ENCODE data around the gene ARL5C.
"Not testable (repeated sequence)": the region's sequence is repeated elsewhere in the genome, so short reads cannot be mapped to it uniquely, and the experiment has no call there.

ARL5C gene

DNA sequence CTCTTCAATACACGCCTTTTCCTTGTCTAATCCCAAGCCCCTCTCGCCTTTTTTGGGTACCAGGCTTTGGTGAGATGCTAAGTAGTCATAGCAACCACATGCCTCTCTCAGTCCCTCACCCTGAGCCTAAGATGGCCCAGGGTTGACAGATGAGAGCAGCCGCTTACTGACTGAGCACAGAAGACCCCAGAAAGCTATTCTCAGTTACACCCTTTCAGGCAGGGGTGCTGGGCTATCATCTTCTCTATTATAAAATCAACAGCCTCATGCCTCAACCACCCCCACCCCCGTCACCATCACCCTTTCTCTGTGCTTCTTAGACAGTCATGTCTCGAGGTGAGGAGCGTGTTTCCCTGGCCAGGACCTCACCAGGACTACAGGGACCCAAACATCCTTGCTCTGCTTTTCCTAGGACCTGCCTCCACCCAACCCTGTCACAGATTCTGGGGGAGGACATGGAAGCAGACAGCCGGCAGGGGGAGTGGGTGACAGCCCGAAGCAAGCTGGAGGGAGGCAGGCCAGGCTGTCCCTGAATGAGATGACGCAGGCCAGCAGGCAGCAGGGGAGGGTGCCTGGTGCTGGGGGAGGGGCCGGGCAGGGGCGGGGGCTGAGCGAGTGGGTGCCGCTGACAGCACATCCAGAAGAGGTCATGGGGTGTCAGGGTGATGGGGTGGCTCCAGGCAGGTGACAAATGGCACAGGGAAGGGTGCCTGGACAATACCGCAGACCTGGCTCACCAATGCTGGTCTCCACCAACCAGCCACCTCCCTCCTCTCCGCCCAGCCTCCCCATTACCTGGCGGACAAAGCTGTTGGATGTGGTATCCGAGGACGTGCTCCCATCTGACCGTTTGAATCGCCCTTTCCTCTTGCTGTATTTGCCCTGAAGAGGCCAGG is 28.4 kb upstream of the ARL5C start:
- peak; percentile 87 for DNase-seq (ENCODE audit: low spot score)

DNA sequence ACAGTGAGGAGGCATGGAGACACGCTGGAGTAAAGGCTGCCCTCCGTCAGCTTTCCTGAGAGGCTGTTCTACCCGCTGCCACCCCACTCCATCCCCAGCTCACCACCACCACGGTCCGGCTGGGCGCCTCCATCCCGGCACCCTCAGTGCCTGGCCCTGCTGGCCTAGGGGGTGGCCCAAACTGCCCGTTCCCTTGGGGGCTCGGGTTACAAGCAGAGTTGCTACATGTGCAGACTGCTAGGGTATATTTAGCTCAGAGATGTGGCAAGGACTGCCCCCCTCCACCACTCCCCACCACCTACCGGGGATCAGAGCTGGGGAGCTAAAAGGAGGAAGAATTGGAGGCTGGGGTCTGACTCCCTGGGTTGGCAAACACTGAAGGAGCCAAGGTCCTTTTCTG is 27.4 kb upstream of the ARL5C start:
- DNase-seq (ENCODE audit: low spot score), result no peak

DNA sequence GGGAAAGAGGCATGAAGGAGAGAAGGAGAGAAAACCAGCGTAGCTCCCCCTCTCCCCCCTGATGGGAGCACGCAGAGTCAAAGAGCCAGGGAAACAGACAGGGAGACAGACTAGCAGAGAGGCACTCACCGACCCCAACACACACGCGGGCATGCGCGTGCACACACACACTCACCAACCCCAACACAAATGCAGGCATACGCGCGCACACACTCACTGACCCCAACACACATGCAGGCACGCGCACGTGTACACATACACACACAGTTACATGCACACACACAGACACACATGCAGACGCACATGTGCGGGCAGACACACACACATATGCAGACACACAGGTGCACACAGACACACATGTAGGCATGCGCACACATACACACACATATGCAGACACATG is 26.9 kb upstream of the ARL5C start:
- DNase-seq (ENCODE audit: low spot score), result no peak

DNA sequence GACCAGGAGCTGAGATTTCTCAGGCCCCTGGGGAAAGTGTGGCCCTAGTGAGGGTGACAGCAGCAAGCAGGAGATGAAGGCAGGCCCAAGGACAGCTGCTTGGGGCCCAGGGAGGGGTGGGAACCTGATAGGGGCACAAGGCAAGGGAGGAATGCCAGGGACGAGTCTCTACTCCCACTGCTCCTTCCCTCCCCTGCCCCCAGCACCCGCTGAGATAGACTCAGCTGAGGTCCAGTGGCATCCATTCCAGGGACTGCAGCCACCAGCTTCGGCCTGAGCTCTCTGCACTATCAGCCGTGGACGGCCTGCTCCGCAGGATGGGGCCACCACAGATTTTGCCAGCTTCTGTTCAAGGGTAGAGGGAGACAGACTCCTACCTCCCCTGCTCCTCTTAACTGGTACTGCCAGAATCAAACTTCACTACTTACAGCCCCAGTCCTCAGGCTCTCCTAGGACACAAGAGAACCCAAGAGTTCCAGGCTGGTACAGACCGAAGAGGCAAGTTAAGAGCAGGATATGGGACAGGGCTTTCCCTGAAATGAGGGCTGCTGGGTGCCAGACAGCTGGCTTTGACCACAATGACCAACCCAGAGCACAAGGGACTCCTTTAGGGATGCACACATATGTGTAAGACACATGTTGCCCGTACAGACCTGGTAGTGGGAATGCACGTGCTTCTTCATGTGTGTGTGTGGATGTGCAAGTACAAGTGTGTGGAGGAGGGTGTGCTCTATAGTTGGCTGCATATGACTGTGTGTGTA is 26.0 kb upstream of the ARL5C start:
- no peak for DNase-seq (ENCODE audit: low spot score)

DNA sequence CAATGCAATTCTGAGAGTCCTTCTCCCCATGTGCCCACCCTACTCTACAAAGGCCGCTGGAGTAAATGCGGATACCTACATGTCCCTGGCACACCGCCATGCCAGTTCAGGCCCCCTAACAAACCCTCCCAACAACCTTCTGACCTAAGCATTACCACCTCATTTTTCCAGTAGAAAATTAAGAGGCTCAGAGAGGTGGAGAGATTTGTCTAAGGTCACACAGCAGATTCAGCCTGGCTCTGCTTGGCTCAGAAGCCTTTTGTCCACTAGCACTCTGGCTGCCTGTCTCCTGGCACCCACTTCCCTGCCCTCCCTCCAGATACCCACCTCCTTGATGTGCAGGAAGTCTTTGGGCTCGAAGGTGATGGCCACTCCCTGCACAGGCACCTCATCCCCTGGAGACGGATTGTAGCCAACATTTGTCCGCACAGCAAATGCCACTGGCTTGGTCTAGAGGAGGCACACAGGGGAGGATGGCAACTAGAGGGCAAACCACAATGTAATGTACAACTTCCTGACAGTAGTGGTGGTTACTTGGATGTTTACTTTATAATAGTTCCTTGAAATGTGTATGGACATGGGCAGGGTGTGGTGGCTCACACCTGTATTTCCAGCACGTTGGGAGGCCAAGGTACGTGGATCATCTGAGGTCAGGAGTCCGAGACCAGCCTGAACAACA is 21.3 kb upstream of the ARL5C start:
- DNase-seq (ENCODE audit: low spot score), result no peak

DNA sequence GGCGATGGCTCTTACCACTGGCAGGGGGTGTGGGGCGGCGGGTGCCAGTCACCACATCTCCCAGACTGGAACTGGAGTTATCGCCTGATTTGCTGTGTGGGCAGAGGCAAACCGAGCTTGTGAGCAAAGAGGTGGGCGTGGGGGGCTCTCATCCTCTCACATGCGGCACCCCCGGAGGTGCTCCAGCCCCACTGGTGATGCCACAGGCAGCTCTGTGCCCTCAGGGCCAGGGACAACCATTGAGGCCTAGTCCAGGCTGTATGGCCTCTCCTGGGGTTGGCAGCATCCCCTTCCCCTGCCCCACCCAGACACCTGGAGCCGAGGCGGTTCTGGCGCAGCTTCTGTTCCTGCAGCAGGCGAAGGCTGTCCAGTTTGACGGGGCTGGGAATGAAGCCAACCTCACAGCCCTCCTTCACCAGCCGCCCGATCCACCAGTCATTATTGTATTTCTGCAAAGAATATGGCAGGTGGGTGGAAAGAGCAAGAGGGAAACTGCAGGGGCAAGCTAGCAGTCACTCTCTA is 20.6 kb upstream of the ARL5C start:
- DNase-seq (ENCODE audit: low spot score), result no peak

DNA sequence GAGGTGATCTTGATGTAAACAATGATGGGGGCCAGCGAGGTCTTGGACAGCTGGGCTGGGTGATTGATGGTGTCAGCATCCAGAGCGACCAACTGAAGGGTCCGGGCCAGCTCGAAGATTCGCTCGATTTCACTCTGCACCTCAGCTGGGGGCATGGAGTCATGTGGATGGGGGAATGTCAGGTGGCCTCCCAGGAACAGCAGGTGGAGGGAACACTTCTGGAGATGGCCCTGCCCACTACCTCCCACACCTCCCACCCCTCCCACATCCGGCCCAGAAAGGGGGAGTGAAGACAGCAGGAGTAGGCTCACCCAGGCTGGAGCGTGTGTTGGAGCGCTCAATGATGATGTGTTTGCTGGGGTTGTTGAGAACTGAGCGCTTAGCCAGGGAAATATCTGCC is 17.8 kb upstream of the ARL5C start:
- DNase-seq (ENCODE audit: low spot score), result no peak

DNA sequence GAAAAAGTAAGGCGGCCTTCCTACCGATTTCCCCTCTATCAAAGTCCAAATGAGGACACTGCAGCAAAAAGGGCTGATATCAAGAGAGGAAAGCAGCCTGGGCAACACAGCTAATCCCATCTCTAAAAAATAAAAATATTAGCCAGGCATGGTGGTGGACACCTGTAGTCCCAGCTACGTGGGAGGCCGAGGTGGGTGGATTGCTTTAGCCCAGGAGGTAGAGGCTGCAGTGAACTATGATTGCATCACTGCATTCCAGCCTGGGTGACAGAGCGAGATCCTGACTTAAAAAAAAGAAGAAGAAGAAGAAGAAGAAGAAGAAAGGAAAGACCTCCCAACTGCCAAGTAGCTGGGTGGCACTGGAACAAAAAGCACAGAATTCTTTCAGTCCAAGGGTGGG is 17.1 kb upstream of the ARL5C start:
- DNase-seq (ENCODE audit: low spot score), result no peak

DNA sequence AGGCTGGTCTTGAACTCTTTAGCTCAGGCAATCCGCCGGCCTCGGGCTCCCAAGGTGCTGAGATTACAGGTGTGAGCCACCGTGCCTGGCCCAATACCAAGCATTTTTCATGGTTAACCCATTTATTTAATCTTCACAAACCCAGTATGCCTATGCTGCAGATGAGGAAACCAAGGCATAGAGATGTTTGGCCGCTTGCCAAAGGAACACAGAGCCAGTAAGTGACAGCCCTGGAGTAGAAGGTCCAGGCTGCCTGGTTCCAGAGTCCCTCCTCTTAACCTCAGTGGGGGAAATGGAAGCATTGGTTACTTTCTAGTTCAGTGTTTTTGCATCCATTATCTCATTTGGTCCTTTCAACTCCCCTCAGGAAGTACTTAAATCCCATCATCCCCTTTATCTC is 15.3 kb upstream of the ARL5C start:
- DNase-seq (ENCODE audit: low spot score), result no peak

DNA sequence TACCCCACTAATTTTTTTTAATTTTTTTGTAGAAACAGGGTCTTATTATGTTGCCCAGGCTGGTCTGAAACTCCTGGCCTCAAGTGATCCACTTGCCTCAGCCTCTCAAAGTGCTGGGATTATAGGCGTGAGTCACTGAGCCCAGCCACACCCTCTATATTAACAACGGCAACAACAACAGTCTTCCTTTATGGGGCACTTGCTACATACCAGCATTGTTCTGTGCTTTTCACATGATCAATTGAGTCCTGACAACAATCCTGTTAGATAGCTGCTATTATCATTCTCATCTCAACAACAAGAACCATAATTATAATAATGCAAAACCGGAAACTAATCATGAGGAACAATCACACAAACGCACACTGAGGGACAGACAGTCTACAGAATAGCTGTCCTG is 12.6 kb upstream of the ARL5C start:
- no peak for DNase-seq (ENCODE audit: low spot score)

DNA sequence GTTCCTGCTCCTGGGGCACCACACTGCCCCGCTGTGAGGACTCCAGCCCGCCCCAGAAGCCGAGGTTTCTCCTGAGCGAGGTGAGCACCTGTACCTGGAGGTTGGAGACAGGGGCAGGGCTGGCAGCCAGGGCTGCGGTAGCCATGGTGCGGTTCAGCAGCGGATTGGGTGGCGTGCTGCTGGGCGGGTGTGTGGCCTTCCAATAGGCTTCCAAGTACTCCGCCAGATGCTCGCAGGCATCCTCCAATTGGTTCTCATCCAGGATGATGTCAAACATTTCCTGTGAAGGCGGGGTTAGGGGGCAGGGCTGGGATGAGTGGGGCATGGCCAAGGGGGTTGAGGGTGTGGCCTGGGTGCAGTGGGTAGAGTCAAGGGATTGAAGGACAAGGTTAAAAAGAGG is 11.3 kb upstream of the ARL5C start:
- DNase-seq (ENCODE audit: low spot score), result peak; percentile 69

DNA sequence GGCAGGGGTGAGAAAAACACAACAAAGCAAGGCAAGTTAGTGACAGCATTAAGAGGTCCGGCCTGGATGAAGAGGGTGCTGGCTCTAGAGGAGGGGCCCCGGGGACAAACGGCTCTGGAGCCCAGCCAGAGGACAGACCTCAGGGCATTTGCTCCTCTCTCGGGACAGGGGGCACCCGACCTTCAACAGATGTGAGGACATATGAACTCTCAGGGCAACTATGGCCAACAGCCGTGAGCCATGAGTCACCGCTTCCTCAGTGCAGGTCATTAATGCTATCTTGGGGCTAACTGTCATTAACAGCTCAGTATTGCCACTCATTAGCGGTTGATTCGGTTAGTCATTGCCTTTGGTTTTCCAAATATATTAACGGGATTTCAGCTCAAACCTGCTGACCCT is 9.7 kb upstream of the ARL5C start:
- no peak for DNase-seq (ENCODE audit: low spot score)

DNA sequence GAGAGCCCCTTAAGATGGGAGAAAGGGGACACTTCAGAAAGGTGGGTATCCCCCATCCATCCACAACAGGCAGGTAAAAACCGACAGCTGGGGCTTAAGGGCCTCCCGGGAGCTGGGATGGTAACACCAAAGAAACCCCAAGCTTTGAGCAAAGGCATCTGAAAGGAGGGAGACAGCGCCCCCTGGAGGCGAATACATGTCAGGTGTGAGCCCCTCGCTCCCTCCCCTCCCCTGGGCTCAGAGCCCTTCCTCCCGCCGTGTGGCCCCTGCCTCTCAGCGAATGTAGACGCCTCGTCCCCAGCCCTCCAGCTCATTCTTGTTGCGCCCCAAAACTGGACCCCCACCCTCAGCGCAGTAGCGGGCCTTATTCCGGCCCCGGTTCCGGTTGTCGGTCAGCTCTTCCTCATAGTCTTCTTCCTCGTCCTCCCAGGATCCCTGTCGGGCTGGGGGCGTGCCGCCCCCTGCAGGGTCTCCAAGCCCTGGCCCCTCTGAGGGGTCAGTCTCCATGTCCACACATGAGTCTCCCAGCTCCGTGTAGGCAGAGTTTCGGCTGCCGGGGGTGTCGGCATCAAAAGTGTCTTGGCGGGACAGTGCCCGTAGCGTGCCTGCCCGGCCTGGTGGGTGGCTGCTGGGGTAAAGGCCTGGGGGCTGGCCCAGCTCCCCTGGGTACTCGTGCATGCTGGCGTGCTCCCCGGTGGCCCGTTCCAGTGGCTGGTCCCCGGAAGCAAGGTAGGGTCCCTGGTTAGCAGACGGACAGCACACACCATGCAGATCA is 9.1 kb upstream of the ARL5C start:
- peak; percentile 76 for DNase-seq (ENCODE audit: low spot score)

DNA sequence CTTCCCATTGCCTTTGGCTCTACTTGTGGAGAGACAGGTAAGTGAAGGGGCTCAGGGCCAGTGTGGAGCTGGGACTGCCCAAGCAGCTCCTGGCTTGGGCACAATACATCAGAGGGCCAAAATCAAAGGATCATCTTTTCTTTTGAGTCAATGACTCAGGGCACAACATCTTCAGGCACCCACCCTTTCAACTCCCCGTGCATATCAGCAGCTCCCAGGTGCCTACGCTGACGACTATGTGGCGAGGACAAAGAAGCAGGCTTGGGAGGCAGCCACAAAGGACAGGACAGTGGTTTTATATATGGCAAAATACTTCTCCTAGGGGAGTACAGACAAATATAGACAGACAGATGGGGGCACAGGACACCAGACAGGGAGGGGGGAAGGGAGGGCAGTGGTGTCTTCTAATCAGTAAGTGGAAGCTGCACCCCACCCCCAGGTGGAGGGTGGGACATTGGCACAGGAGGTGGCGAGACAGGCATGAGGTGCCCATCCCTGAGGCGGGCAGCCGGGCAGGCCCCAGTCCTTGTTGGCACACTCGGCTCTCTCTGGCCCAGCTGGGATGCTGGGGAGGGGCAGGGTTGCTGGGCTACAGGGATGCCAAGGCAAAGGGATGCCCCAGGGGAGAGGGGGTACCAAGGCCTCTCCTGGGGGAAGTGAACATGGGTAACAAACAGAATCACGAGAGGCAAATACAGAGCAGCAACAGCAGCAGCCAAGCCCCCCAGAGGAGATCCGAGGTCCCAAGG is 7.7 kb upstream of the ARL5C start:
- no peak for DNase-seq (ENCODE audit: low spot score)

DNA sequence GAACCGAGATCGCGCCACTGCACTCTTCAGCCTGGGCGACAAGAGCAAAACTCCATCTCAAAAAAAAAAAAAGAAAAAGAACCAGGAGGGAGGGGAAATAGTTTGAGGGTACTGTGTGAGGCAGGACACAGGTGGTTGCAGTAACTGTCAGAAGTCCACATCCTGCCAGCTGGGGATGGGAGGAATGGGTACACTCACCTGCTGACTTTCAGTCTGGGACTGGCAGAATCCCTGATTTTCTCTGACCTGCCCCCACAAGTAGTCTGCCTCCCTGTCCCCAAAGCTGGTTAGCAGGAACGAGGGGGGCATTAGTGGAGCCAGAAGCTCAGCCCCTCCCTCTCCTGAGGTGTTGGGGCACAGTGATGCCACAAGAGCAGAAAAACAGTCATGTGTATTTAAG is 7.1 kb upstream of the ARL5C start:
- no peak for DNase-seq (ENCODE audit: low spot score)

DNA sequence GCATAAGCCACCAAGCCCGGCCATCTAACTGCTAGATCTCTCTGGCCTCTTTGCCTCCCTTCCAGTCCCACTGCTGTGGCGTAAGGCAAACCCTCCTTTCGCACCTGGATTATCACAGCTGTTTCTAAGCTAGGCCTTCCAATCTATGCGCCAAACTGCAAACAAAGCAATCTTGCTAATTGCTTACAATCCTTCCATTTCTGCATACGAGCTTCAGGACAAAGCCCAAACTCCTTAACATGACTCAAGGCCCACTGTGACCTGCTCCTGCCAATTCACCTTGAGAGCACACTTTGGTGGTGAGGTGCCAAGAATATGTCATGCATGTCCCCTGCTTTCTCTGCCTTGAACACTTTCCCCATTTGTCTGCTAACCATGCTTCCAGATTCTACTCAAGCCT is 6.0 kb upstream of the ARL5C start:
- no peak for DNase-seq (ENCODE audit: low spot score)

DNA sequence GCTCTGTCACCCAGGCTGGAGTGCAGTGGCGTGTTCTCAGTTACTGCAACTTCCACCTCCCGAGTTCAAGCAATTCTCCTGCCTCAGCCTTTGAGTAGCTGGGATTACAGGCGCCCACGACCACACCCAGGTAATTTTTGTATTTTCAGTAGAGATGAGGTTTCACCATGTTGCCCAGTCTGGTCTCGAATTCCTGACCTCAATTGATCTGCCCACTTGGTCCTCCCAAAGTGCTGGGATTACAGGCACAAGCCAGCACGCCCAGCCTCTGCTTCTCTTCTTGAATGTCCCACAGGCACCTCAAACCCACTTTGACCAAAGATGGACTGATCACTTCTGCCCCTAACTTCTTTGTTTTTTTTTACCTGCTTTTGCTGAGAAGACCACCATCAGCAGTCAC is 4.6 kb upstream of the ARL5C start:
- DNase-seq (ENCODE audit: low spot score), result no peak

DNA sequence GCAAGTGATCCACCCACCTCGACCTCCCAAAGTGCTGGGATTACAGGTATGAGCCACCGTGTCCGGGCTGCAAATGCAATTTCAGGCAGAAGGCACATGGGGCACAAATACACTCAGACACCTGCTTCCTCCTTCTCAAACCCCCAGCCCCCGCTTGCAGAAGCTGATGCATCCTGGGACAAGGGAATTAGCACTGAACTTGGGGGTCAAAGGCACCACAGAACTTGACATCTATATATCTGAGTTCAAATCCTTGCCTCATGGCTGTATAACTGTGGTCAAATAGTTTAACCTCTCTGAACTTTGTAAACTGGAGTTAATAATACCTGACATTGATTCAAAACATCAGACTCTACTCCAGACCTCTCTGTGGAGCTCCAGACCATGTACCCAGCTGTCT is 4.1 kb upstream of the ARL5C start:
- DNase-seq (ENCODE audit: low spot score), result no peak

DNA sequence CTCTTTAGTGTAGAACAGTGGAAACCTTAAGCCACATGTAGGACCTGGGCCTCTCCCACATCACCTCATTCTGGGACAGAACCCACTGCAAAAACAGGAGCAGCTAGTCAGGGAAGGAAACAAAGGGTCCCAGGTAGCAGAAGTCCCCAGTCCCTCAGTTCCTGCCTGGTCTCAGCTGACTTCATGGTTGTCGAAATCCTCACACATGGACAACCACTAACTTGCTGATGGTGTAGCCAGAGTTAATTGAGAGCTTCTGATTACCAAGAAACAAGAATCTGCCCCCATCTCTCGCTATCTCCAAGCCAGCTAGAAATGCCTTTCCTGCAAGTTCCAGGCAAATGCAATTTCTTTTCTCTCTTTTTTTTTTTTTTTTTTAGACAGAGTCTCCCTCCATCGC is 3.6 kb upstream of the ARL5C start:
- DNase-seq (ENCODE audit: low spot score), result no peak

DNA sequence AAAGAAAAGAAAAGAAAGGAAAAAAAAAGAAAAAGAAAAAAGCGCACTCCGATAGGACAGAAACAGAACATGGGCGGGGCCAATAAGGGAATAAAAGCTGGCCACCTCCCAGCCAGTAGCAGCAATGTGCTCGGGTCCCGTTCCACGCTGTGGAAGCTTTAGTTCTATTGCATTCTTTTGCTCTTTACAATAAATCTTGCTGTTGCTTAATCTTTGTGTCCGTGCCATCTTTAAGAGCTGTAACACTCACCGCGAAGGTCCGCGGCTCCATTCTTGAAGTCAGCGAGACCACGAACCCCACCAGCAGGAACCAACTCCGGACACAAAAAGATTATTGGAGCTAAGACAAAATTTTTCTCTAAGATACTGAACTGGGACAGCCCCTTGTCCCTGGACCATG is 3.1 kb upstream of the ARL5C start:
- no peak for DNase-seq (ENCODE audit: low spot score)

DNA sequence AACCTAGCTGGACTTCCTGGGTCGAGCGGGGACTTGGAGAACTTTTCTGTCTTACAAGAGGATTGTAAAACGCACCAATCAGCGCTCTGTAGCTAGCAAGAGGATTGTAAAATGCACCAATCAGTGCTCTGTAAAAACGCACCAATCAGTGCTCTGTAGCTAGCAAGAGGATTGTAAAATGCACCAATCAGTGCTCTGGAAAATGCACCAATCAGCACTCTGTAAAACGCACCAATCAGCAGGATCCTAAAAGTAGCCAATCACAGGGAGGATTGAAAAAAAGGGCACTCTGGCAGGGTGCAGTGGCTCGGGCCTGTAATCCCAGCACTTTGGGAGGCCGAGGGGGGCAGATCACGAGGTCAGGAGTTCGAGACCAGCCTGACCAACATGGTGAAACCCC is 2.5 kb upstream of the ARL5C start:
- not testable (repeated sequence) for DNase-seq (ENCODE audit: low spot score)

All from cerebellar cortex (tissue), 1 donor.